ENCODE data around the gene NPAS3. TPM values are rescaled to one million over a fixed set of nuclear protein-coding genes. Genes with fewer than 3 reads are reported as not detected.

The NPAS3 gene
- total RNA-seq, 6 donors from 2014 or later: 0.30 to 0.77 (median 0.59) TPM; not detected in 2

GRCh38 chr14:33618361-33619105, 679.9 kb downstream of the NPAS3 start:
- no peaks in the 10 kb centered on the region for H3K36me3 ChIP-seq
- no peaks in the 10 kb centered on the region for H3K27me3 ChIP-seq
- H3K4me1 ChIP-seq: no peaks in the 10 kb centered on the region
- H3K27ac ChIP-seq: no peak overlapping the region
- WGBS, 2 donors: 82 to 85% methylated on average over 6 of the region's 6 CpGs
- no peaks in the 10 kb centered on the region for H3K9me3 ChIP-seq
- no peak for ATAC-seq (ENCODE audit: low FRiP score in 2 of 2)
- DNase-seq: no peak
- TF ChIP-seq EP300 (IDR thresholded peaks at IDR 0.05): no peak
- no peak for TF ChIP-seq POLR2A (IDR thresholded peaks at IDR 0.05)
- no peak for TF ChIP-seq POLR2AphosphoS5 (IDR thresholded peaks at IDR 0.05)
- no peak for TF ChIP-seq CTCF (IDR thresholded peaks at IDR 0.05)
- no peak overlapping the region for H3K4me3 ChIP-seq

- H3K4me1 ChIP-seq: no peaks in the 10 kb centered on the region
- H3K36me3 ChIP-seq: no peaks in the 10 kb centered on the region
- WGBS, 2 donors: 88% methylated on average over 3 of the region's 3 CpGs
- no peak for DNase-seq
- ATAC-seq (ENCODE audit: low FRiP score in 2 of 2): no peak
- H3K27ac ChIP-seq: no peak overlapping the region
- no peak overlapping the region for H3K4me3 ChIP-seq
- TF ChIP-seq EP300 (IDR thresholded peaks at IDR 0.05) (no peak), CTCF (IDR thresholded peaks at IDR 0.05) (no peak), POLR2A (IDR thresholded peaks at IDR 0.05) (no peak), POLR2AphosphoS5 (IDR thresholded peaks at IDR 0.05) (no peak)
- H3K27me3 ChIP-seq: no peaks in the 10 kb centered on the region
- no peaks in the 10 kb centered on the region for H3K9me3 ChIP-seq
These were observed 683.8 kb downstream of the NPAS3 start for GRCh38 chr14:33622496-33622895.

DNA sequence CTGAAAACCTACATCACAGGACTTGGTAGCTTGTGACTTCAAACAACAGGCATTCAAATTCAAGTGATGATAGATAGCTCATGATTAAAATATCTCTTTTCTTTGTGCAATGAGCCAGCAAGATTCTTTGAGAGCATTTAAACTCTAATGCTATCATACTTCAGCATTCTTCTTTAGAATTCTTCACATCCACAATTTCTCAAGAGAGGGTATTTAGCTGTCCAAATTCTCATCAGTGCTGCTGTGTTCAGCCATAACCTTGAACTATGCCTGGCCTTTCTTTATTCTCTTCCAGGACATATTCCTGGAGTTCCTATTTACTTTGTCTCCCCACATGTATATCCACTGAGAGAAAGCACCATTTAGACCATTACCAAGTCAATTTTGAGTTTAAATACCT, 691.1 kb downstream of the NPAS3 start:
- no peak for TF ChIP-seq POLR2A (IDR thresholded peaks at IDR 0.05)
- TF ChIP-seq EP300 (IDR thresholded peaks at IDR 0.05): no peak
- no peak for TF ChIP-seq POLR2AphosphoS5 (IDR thresholded peaks at IDR 0.05)
- TF ChIP-seq CTCF (IDR thresholded peaks at IDR 0.05): no peak
- DNase-seq: no peak
- H3K9me3 ChIP-seq: no peaks in the 10 kb centered on the region
- ATAC-seq (ENCODE audit: low FRiP score in 2 of 2): no peak
- H3K4me3 ChIP-seq: no peak overlapping the region
- H3K36me3 ChIP-seq: no peaks in the 10 kb centered on the region
- no peaks in the 10 kb centered on the region for H3K27me3 ChIP-seq
- no peaks in the 10 kb centered on the region for H3K4me1 ChIP-seq
- H3K27ac ChIP-seq: no peak overlapping the region

- H3K36me3 ChIP-seq: no peaks in the 10 kb centered on the region
- no peak for DNase-seq
- H3K27ac ChIP-seq: no peak overlapping the region
- no peaks in the 10 kb centered on the region for H3K4me1 ChIP-seq
- H3K27me3 ChIP-seq: no peaks in the 10 kb centered on the region
- H3K9me3 ChIP-seq: no peaks in the 10 kb centered on the region
- no peak for TF ChIP-seq CTCF (IDR thresholded peaks at IDR 0.05)
- no peak for TF ChIP-seq POLR2AphosphoS5 (IDR thresholded peaks at IDR 0.05)
- no peak for TF ChIP-seq EP300 (IDR thresholded peaks at IDR 0.05)
- no peak for TF ChIP-seq POLR2A (IDR thresholded peaks at IDR 0.05)
- 85 to 92% methylated on average over 1 of the region's 1 CpG for WGBS, 2 donors
- no peak for ATAC-seq (ENCODE audit: low FRiP score in 2 of 2)
- no peak overlapping the region for H3K4me3 ChIP-seq
These were observed 692.3 kb downstream of the NPAS3 start for GRCh38 chr14:33631021-33631420.

DNA sequence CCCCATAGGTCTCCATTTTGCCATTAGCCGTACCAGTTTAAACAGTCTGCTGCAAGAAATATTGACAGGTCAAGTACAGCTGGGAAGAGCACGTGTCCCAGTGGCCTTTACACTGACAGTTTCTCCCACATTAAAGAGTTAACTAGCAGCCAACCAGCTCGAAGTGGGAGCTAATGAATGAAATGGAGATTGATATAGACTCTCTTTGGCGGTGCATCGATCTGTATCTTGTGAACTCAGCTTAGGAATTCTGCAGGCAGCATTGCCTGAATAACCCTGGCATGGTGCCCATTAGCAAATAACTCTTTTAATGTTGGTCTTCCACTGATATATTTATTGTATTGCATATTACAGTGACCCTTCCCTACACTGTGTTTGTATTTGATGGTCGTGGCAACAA, 692.8 kb downstream of the NPAS3 start:
- Histone ChIP-seq H3K27me3 (no peaks in the 10 kb centered on the region), H3K9me3 (no peaks in the 10 kb centered on the region), H3K36me3 (no peaks in the 10 kb centered on the region), H3K4me3 (no peak overlapping the region), H3K4me1 (no peaks in the 10 kb centered on the region), H3K27ac (no peak overlapping the region)
- 43 to 53% methylated on average over 6 of the region's 6 CpGs for WGBS, 2 donors
- DNase-seq: no peak
- TF ChIP-seq CTCF (IDR thresholded peaks at IDR 0.05) (no peak), POLR2A (IDR thresholded peaks at IDR 0.05) (no peak), EP300 (IDR thresholded peaks at IDR 0.05) (no peak), POLR2AphosphoS5 (IDR thresholded peaks at IDR 0.05) (no peak)
- ATAC-seq (ENCODE audit: low FRiP score in 2 of 2): no peak
